Measurements from ENCODE around the gene MAP3K9. TPM values are rescaled to one million over a fixed set of nuclear protein-coding genes. Genes with fewer than 3 reads are reported as not detected.
"Not testable (repeated sequence)": the region's sequence is repeated elsewhere in the genome, so short reads cannot be mapped to it uniquely, and the experiment has no call there.

Gene MAP3K9
- total and polyA plus RNA-seq, 12 donors: 0.37 to 2.4 (median 1.4) TPM

DNA sequence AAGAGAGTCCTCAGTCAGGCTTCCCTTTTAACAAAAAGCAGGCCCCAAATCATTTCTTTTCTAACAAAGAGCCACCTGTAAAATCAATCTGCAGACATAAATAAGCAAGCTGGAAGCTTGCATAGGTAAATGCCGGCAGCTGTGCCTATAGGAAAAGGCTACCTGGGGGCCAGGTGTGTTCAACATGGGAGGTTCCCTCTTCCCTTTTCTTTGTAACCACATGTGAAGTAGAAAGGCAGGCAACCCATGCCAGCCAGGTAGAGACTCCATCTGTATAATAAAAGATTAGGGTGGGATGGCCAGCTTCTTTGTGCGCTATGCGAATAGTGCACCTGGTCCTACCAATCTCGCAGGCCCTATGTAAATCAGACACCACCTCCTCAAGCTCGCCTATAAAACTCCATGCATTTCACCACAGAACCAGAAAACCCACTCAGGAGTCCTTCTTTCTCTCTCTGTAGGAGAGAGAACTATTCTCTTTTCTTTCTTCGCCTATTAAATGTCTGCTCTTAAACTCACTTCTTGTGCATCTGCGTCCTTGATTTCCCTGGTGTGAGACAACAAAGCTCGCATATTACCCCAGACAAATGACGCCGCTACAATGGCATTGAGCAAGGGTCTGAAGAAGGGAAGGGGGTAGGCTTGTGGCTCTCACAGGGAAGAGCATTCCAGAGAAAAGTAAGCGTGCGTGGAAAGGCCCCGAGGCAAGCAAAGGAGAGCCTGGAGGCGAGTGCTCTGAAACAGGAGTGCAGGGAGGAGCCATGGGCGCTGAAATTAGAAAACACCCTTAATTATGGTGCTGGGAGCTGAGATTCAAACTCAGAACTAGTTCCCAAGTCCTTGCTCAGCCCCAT, 100.4 kb downstream of the MAP3K9 start:
- H3K9me3 ChIP-seq: no peaks in the 10 kb centered on the region
- no peak overlapping the region for H3K27ac ChIP-seq
- TF ChIP-seq, protein P1, sequence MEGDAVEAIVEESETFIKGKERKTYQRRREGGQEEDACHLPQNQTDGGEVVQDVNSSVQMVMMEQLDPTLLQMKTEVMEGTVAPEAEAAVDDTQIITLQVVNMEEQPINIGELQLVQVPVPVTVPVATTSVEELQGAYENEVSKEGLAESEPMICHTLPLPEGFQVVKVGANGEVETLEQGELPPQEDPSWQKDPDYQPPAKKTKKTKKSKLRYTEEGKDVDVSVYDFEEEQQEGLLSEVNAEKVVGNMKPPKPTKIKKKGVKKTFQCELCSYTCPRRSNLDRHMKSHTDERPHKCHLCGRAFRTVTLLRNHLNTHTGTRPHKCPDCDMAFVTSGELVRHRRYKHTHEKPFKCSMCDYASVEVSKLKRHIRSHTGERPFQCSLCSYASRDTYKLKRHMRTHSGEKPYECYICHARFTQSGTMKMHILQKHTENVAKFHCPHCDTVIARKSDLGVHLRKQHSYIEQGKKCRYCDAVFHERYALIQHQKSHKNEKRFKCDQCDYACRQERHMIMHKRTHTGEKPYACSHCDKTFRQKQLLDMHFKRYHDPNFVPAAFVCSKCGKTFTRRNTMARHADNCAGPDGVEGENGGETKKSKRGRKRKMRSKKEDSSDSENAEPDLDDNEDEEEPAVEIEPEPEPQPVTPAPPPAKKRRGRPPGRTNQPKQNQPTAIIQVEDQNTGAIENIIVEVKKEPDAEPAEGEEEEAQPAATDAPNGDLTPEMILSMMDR (IDR thresholded peaks at IDR 0.05): no peak
- no peak overlapping the region for H3K4me3 ChIP-seq
- intact Hi-C loops (cut with DNase I): no loop called here
- H3K36me3 ChIP-seq: no peaks in the 10 kb centered on the region
- H3K4me1 ChIP-seq: peaks cover 0 to 18% (median 10%) of the 10 kb centered on the region in 9 donors
- ATAC-seq (no peak), DNase-seq (no peak)
- 82 to 89% methylated on average over 15 of the region's 15 CpGs for WGBS, 2 donors
- H3K27me3 ChIP-seq: peaks cover 0 to 7% (median 0%) of the 10 kb centered on the region in 7 donors

DNA sequence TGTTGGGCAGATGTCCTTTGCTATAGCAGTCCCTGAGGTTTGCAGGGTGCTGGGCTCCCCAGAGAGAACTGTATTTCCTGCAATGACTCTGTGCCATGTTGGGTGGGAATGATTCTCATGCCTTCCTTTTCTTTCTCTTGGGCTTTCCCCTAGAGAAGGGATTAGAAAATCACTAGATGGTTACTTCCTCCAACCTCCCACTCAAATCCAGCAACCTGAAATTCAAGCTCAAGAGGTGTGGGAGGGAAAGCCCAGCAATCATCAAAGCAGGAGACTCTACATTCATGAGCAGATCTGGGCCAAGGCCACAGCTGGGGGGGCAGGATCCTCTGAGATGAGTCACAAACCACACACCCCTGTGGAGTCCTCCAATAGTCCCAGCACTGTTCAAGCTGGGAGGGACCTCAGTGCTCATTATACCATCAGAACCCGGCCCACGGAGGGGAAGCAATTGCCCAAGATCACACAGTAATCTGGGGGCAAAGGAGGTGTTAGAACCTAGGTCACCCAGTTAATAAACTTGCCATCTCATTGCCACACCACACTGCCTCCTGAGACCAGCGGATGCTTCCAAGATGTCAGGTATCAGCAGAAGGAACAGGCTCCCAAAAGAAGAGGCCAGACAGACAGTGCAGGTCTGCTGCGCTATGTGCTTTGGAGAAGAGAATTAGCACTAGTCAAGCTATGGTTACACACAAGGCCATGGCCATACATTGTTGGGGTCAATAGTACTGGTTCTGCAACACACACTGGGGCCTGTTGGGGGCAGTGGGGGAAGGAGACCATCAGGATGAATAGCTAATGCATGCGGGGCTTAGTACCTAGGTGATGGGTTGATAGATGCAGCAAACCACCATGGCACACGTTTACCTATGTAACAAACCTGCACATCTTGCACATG, 101.9 kb downstream of the MAP3K9 start:
- Histone ChIP-seq H3K27me3 (peaks cover 0 to 7% (median 0%) of the 10 kb centered on the region in 7 donors), H3K27ac (no peak overlapping the region), H3K4me3 (no peak overlapping the region), H3K36me3 (no peaks in the 10 kb centered on the region), H3K9me3 (no peaks in the 10 kb centered on the region), H3K4me1 (peaks cover 0 to 5% (median 0%) of the 10 kb centered on the region in 9 donors)
- TF ChIP-seq, protein P1 (IDR thresholded peaks at IDR 0.05): no peak
- no peak for DNase-seq
- no peak for ATAC-seq
- intact Hi-C loops (cut with DNase I): no loop called here
- 83 to 87% methylated on average over 6 of the region's 6 CpGs for WGBS, 2 donors

DNA sequence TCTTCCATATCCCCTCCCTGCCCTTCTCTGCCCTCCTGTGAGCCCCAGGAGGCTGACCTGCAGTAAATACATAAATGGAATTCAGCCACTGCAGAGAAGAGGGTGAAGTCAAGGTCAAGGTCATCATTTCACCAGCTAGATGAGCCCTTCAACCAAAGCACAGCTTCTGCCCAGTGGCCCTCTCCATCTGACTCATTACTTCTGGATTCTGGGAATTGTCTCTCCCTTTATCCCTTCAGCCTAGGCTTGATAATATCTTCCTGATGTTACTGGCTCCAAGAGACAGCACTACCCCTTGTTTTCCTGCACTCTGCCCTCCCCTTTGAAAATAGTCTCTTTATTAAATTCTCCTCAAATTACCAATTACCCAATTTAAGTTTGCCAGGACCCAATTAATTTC, 103.1 kb downstream of the MAP3K9 start:
- intact Hi-C loops (cut with DNase I): no loop called here

DNA sequence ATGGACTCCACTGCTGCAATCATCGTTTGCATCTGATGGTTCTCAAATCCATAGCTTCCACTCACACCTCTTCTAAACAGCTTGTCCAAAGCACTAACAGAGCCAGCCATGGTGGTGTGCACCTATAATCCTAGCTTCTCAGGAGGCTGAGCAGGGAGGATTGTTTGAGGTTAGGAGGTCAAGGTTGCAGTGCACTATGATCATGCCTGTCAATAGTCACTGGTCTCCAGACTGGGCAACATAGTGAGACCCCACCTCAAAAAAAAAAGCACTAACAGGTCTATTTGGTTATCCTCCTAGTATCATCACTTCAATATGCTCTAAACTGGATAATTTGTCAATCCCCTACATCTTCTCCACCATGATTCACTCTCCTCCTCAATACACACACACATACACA, 104.4 kb downstream of the MAP3K9 start:
- Histone ChIP-seq H3K27me3 (peaks cover 0 to 7% (median 0%) of the 10 kb centered on the region in 7 donors), H3K4me1 (peaks cover 0 to 12% (median 2%) of the 10 kb centered on the region in 9 donors), H3K36me3 (no peaks in the 10 kb centered on the region), H3K4me3 (no peak overlapping the region), H3K27ac (no peak overlapping the region), H3K9me3 (no peaks in the 10 kb centered on the region)
- WGBS, 2 donors: 90 to 96% methylated on average over 1 of the region's 1 CpG
- intact Hi-C loops (cut with DNase I): no loop called here
- DNase-seq (no peak), ATAC-seq (no peak)
- TF ChIP-seq, protein P1 (IDR thresholded peaks at IDR 0.05): no peak

More for the DNA sequence above, 103.1 kb downstream of the MAP3K9 start:
- DNase-seq (no peak), ATAC-seq (no peak)
- Histone ChIP-seq H3K9me3 (no peaks in the 10 kb centered on the region), H3K36me3 (no peaks in the 10 kb centered on the region), H3K27me3 (peaks cover 0 to 7% (median 0%) of the 10 kb centered on the region in 7 donors), H3K27ac (no peak overlapping the region), H3K4me1 (peaks cover 0 to 5% (median 0%) of the 10 kb centered on the region in 9 donors), H3K4me3 (no peak overlapping the region)
- TF ChIP-seq, protein P1 (IDR thresholded peaks at IDR 0.05): no peak

DNA sequence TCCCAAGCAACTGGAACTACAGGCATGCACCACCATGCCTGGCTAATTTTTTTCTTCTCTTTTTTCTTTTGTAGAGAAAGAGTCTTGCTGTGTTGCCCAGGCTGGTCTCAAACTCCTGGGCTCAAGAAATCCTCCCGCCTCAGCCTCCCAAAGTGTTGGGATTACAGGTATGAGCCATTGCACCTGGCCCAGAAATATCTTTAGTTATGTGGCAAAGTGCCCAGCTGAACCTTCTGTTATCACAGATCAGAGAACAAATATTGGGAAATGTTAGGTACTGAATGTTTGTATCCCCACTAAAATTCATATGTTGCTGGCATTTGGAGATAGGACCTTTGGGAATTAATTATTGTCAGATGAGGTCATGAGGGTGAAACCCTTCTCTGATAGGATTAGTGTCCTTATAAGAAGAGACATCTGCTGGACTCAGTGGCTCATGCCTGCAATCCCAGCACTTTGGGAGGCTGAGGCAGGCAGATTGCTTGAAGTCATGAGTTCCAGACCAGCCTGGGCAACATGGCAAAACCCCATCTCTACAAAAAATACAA, 105.6 kb downstream of the MAP3K9 start:
- H3K27ac ChIP-seq; ATAC-seq; DNase-seq; H3K9me3 ChIP-seq; intact Hi-C loops (cut with DNase I); H3K4me3 ChIP-seq; H3K27me3 ChIP-seq; H3K36me3 ChIP-seq: not testable (repeated sequence)
- H3K4me1 ChIP-seq: peaks cover 0 to 13% (median 0%) of the 10 kb centered on the region in 9 donors
- WGBS, 2 donors: 91 to 93% methylated on average over 1 of the region's 1 CpG

Measured in heart right ventricle (tissue), 16 donors.